ENCODE measurements around the gene CDR2. TPM values are rescaled to one million over a fixed set of nuclear protein-coding genes. Genes with fewer than 3 reads are reported as not detected.
A peak's percentile ranks its signal among the peaks of the same experiment; 100 is the strongest.

Gene CDR2
- polyA plus RNA-seq, 1 donor (not counting 4 experiments of a cell fraction or from before 2014, with no cell fraction given) = 37.1 TPM

DNA sequence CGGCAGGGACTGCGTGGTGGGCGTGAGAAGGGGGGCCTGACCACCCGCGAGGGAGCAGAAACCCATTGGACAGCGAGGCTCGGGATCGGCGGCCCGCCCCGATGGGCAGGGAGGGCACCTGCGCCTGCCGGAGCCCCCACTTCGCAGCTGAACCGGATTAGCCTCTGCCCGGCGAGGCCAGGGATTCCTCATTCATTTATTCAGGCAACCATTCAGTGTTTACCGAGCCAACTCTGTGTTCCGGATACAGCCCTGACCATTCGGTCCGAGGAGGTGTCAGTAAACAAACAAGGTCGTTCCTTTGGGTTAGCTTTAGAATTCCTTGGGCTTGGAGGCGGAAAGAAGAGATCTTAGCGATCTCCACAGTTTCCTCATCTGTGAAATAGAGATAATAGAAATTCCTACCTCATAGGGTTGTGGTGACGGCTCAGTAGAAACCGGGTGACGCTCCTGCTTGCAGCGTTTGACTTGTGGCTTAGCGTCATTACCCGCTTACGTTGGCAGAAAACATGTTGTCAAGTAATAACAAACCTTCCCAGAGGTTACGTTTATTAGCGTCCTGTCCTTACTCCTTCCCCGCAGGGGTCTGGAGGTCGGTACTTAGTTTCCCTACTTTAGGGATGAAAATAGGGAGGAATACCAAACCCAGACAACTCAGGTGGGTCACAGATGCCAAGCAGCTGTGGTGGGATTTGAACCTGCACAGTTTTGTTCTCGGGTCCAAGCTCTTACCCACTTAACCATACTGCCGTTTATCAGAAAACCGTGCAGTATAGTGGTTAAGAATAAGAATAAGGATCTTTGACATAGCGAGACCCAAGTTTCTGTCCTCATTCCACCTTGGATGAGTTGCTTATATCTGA, 76.3 kb downstream of the CDR2 start:
- dilution Hi-C loops (cut with MboI; ENCODE audit: extremely low pct_ligation_motif_present, low sequenced_read_pairs) = no loop called here
- Histone ChIP-seq H3K9me1 (ENCODE audit: control insufficient read depth, extremely low read depth, insufficient read depth, low read length) (peaks cover 4% of the 10 kb centered on the region), H3K4me1 (ENCODE audit: control insufficient read depth, extremely low read depth, insufficient read depth, low read length) (peaks cover 17% of the 10 kb centered on the region), H3K9me3 (ENCODE audit: control insufficient read depth, low read depth, low read length) (no peaks in the 10 kb centered on the region), H3K36me3 (ENCODE audit: control insufficient read depth in 2 of 2, extremely low read depth in 1 of 2, insufficient read depth in 2 of 2, low read length in 2 of 2) (peaks cover 4 to 21% of the 10 kb centered on the region in 2 experiments), H3K27me3 (ENCODE audit: control insufficient read depth, extremely low read depth, insufficient read depth, low read length) (no peaks in the 10 kb centered on the region), H3K27ac (ENCODE audit: control insufficient read depth, insufficient read depth, low read length) (peak overlapping the region; percentile 97), H3K9ac (ENCODE audit: control insufficient read depth, extremely low read depth, insufficient read depth, low read length) (peak overlapping the region; percentile 96), H3K4me2 (ENCODE audit: control insufficient read depth, extremely low read depth, insufficient read depth, low read depth, low read length) (peak overlapping the region; percentile 84), H4K20me1 (ENCODE audit: control insufficient read depth, extremely low read depth, insufficient read depth, low read length) (peaks cover 13% of the 10 kb centered on the region), H3K4me3 (ENCODE audit: control insufficient read depth in 2 of 3, extremely low read depth in 1 of 3, insufficient read depth in 2 of 3, low read depth in 1 of 3, low read length in 3 of 3) (peak overlapping the region; percentile 82 to 97 (median 90)), H3K79me2 (ENCODE audit: control insufficient read depth, insufficient read depth, low read length) (peaks cover 49% of the 10 kb centered on the region), H2AFZ (ENCODE audit: control insufficient read depth, low read length) (peak overlapping the region; percentile 7)
- TF ChIP-seq CTCF (optimal IDR thresholded peaks at IDR 0.05 in 1 of 3, IDR thresholded peaks at IDR 0.05 in 1 of 3, conservative IDR thresholded peaks at IDR 0.05 in 1 of 3; ENCODE audit: extremely low read depth in 1 of 3, insufficient read depth in 2 of 3, low read length in 3 of 3) (no peak), EZH2 (IDR thresholded peaks at IDR 0.05; ENCODE audit: low read length) (no peak)
- peak; percentile 53 for FAIRE-seq
- DNase-seq (ENCODE audit: low read depth, low spot score) = peak; percentile 45

DNA sequence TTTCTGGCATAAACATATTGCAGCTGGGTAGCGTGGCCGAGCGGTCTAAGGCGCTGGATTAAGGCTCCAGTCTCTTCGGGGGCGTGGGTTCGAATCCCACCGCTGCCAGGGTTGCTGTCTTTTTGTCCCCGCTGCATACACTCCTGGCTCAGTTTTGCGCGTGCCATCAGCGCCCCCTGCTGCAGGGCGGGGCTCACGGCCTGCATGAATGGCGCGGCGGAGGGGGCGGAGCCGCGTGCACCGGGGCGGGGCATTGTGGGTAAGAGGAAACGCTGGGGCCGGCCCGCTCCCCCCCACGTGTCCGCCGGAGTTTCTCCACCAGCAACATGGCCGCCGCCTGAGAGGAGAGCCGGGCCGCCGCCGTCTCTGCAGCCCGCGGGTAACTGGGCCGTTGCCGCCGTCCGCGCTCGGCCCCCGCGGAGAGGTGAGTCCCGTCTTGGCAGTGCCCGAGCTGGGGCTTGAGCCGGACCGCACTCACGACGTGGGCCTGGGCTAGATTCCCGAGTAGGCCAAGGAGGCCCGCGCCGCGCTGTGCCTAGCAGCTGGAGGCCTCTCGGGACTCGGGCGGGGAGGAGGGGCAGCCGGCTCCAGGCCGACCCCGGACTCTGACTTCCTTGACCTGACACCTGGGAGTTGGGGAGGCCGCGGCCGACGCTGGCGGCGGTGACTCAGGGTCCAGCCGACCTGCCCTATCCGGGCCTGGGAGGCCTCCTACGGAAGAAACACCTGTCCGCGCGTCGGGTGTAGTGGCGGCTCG, 77.1 kb downstream of the CDR2 start, which contains the start of gene POLR3E:
Gene POLR3E (plus strand): TSS at position 296 of the 757 bp plus-strand sequence. CDS start 5,560 bp downstream, outside the sequence.
- Histone ChIP-seq H3K4me2 (ENCODE audit: control insufficient read depth, extremely low read depth, insufficient read depth, low read depth, low read length) (peak within 1 kb of the TSS; percentile 87), H3K4me3 (ENCODE audit: control insufficient read depth in 2 of 3, extremely low read depth in 1 of 3, insufficient read depth in 2 of 3, low read depth in 1 of 3, low read length in 3 of 3) (peak within 1 kb of the TSS; percentile 82 to 97 (median 90)), H3K27ac (ENCODE audit: control insufficient read depth, insufficient read depth, low read length) (peak within 1 kb of the TSS; percentile 97), H2AFZ (ENCODE audit: control insufficient read depth, low read length) (peak within 1 kb of the TSS; percentile 83), H3K79me2 (ENCODE audit: control insufficient read depth, insufficient read depth, low read length) (peaks cover 41% of the 10 kb centered on the region), H3K4me1 (ENCODE audit: control insufficient read depth, extremely low read depth, insufficient read depth, low read length) (peaks cover 17% of the 10 kb centered on the region), H3K9ac (ENCODE audit: control insufficient read depth, extremely low read depth, insufficient read depth, low read length) (peak within 1 kb of the TSS; percentile 96), H3K9me3 (ENCODE audit: control insufficient read depth, low read depth, low read length) (no peaks in the 10 kb centered on the region), H4K20me1 (ENCODE audit: control insufficient read depth, extremely low read depth, insufficient read depth, low read length) (peaks cover 13% of the 10 kb centered on the region), H3K9me1 (ENCODE audit: control insufficient read depth, extremely low read depth, insufficient read depth, low read length) (peaks cover 1% of the 10 kb centered on the region), H3K27me3 (ENCODE audit: control insufficient read depth, extremely low read depth, insufficient read depth, low read length) (no peaks in the 10 kb centered on the region), H3K36me3 (ENCODE audit: control insufficient read depth in 2 of 2, extremely low read depth in 1 of 2, insufficient read depth in 2 of 2, low read length in 2 of 2) (peaks cover 0 to 14% of the 10 kb centered on the region in 2 experiments)
- no peak for TF ChIP-seq EZH2 (IDR thresholded peaks at IDR 0.05; ENCODE audit: low read length)
- peak; percentile 73 to 96 (median 90) for TF ChIP-seq CTCF (optimal IDR thresholded peaks at IDR 0.05 in 1 of 3, IDR thresholded peaks at IDR 0.05 in 1 of 3, conservative IDR thresholded peaks at IDR 0.05 in 1 of 3; ENCODE audit: extremely low read depth in 1 of 3, insufficient read depth in 2 of 3, low read length in 3 of 3)
- dilution Hi-C loops (cut with MboI; ENCODE audit: extremely low pct_ligation_motif_present, low sequenced_read_pairs) = no loop called here
- DNase-seq (ENCODE audit: low read depth, low spot score) = peak; percentile 86
- no peak for FAIRE-seq

All from keratinocyte (primary cell).